ENCODE measurements around the gene KIFC3.

DNA sequence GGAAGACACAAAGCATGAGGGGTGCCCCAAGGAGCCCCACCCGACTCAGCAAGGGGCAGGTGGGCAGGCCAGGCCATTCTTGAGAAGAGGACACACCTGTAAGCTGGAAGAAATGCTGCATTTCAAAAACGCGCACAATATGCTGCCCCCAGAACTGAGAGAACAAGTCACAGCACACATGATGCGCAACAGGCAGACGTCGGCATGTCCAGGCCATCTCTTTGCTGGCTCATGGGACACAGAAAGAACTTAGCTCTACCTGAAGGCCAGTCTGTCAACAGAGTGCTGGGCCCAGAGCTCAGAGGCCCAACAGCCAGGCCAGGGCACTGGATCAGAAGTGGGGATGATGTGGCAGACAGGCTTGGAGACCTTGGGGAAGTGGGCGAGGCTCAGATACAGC, 18.0 kb downstream of the KIFC3 start:
- TF ChIP-seq EZH2phosphoT487 (IDR thresholded peaks at IDR 0.05; ENCODE audit: borderline replicate concordance, low read length): no peak
- TF ChIP-seq, protein P1, sequence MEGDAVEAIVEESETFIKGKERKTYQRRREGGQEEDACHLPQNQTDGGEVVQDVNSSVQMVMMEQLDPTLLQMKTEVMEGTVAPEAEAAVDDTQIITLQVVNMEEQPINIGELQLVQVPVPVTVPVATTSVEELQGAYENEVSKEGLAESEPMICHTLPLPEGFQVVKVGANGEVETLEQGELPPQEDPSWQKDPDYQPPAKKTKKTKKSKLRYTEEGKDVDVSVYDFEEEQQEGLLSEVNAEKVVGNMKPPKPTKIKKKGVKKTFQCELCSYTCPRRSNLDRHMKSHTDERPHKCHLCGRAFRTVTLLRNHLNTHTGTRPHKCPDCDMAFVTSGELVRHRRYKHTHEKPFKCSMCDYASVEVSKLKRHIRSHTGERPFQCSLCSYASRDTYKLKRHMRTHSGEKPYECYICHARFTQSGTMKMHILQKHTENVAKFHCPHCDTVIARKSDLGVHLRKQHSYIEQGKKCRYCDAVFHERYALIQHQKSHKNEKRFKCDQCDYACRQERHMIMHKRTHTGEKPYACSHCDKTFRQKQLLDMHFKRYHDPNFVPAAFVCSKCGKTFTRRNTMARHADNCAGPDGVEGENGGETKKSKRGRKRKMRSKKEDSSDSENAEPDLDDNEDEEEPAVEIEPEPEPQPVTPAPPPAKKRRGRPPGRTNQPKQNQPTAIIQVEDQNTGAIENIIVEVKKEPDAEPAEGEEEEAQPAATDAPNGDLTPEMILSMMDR (IDR thresholded peaks at IDR 0.05; ENCODE audit: low read depth, low read length, poor library complexity, severe bottlenecking): no peak

Data from DOHH2 (cell line).